Peyer's patch (tissue), 4 donors: ENCODE measurements around the gene HMOX2.

ENCODE experiments used
- POLR2A ChIP-seq, 2 donors: fragments of 450-650 bp; IDR thresholded peaks; one replicate each; pipeline ENCODE4 v1.5.1; 2017; ENCODE audit warnings: antibody characterized with exemption in 2 of 2, mild to moderate bottlenecking in 2 of 2, moderate library complexity in 2 of 2
- TF ChIP-seq, protein P1 (sequence below), 6 experiments: fragments of 450-650 bp in 4 of 6; fragments of 200-600 bp in 2 of 6; sonication (generic) in 1 of 6; IDR thresholded peaks; one replicate each; pipeline ENCODE4 v1.5.1; 2017 to 2019; ENCODE audit warnings: antibody characterized with exemption in 6 of 6, mild to moderate bottlenecking in 3 of 6, moderate library complexity in 1 of 6

DNA sequence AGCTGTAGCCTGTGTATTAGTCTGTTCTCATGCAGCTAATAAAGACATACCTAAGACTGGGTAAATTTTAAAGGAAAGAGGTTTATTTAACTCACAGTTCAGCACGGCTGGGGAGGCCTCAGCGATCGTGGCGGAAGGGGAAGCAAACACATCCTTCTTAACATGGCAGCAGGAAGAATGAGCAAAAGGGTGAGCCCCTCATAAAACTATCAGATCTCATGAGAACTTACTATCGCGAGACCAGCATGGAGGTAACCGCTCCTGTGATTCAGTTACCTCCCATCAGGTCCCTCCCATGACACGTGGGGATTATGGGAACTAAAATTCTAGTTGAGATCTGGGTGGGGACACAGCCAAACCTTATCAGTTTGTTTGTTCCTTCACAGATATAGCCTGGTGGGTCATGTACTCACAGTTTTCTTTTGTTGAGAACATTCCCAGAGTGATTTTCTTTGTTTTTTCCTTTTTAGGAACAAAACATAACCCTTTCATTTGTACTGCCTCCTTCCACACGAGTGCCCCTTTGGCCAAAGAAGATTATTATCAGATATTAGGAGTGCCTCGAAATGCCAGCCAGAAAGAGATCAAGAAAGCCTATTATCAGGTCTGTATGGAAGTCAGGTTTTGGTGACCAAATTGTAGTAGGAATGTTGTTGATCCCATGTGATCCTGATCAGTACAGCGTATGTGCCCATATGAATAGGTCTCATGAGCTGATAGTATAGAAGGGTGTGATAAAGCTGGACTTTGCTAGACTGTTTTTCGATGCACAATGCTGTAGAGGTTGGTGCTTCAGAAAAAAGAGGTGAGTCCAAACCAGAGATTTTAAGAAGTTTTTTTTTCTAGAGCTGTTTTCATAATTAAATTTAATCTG lies 42.0 kb upstream of the HMOX2 start:
- TF ChIP-seq, protein P1, sequence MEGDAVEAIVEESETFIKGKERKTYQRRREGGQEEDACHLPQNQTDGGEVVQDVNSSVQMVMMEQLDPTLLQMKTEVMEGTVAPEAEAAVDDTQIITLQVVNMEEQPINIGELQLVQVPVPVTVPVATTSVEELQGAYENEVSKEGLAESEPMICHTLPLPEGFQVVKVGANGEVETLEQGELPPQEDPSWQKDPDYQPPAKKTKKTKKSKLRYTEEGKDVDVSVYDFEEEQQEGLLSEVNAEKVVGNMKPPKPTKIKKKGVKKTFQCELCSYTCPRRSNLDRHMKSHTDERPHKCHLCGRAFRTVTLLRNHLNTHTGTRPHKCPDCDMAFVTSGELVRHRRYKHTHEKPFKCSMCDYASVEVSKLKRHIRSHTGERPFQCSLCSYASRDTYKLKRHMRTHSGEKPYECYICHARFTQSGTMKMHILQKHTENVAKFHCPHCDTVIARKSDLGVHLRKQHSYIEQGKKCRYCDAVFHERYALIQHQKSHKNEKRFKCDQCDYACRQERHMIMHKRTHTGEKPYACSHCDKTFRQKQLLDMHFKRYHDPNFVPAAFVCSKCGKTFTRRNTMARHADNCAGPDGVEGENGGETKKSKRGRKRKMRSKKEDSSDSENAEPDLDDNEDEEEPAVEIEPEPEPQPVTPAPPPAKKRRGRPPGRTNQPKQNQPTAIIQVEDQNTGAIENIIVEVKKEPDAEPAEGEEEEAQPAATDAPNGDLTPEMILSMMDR (IDR thresholded peaks at IDR 0.05), result no peak
- no peak for TF ChIP-seq POLR2A (IDR thresholded peaks at IDR 0.05)
